Fibroblast of the conjunctiva (primary cell): ENCODE results near the gene NPAS3.
A peak's percentile ranks its signal among the peaks of the same experiment; 100 is the strongest.

Source experiments
- DNase-seq: peaks from one replicate; pipeline ENCODE4 v3.0.0-alpha.2; 2010; ENCODE audit warnings: low read depth

NPAS3 gene

DNA sequence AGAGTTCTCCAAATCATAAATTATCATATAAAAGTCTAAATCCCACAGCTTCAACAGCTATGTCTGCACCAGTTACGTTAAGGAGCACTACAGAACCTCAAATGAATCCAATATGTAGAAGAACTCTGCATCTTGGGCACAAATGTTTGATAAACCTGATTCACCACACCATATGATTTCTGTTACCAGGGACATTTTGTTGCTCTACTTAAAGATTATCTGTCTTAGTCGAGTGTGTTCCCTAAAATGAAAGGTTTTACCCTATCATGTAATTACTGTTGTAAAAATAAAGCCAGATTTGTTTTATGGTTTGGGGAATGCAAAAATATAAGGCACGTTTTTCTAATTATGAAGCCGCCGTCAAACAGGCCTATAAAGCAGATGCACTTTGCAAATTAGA lies 649.1 kb downstream of the NPAS3 start:
- no peak for DNase-seq

DNA sequence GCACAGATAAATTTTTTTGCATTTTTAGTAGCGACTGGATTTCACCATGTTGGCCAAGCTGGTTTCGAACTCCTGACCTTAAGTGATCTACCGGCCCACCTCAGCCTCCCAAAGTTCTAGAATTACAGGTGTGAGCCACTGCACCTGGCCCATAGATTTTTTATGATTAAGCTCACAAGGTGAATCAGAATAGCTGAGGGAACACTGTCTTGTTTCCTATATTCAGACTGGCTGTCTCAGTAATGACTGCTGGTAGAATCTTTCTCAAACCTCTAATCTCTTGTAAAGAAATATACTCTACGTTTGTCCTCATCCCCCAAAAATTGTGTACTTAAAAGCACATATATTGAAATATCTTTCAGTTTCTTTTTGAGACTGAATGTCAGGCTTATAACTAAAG lies 650.1 kb downstream of the NPAS3 start:
- no peak for DNase-seq

DNA sequence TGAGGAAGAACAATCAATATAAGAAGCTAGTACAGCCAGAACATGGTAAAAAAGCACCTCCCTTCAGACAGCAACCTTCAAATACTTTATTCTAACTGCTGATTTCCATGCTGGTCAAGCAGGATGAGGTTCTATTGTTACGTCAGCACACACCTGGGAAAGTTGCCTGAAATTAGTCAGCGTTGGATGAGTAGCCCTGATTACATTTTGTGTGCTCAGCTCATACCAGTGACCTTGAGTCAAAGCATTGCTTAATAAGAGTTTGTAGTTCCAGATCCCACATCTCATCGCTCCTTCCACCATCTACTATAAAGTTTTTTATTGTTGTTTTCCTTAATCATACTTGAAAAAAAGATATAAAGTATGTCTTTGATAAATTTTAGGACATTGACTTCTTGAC lies 650.7 kb downstream of the NPAS3 start:
- DNase-seq, result peak; percentile 65

DNA sequence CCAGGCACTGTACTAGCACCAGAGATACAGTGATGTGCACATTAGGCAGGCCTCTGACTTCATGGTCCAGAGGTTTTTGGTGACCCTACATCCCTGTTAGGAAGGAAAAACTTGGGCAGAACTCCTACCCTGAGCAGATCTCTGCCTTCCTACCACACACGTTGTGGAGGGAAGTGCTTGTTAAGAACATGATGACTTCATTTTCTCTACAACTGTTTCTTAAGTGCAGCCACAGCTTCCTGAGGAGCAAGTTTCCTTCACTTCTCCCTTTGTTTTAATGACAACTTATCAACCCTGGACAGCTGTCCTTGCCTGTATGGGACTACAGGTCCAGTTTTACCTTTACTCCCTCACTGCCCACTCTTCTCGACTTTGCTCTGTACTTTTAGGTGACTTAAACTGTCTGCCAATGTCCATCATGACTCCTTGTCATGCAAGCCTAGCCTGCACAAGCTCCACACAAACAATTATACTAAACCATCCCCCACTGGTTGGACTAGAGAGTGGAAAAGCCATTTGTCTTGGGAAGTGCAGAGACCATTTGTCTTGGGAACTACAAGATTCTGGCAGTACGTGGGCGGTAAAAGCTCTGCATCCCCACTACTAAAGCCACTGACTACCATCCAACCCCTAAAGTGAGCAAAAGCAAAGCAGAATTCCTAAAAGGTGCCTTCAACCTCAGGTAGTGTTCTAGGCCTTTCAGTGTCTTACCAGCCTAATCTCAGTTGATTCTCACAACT lies 652.4 kb downstream of the NPAS3 start:
- DNase-seq, result no peak

DNA sequence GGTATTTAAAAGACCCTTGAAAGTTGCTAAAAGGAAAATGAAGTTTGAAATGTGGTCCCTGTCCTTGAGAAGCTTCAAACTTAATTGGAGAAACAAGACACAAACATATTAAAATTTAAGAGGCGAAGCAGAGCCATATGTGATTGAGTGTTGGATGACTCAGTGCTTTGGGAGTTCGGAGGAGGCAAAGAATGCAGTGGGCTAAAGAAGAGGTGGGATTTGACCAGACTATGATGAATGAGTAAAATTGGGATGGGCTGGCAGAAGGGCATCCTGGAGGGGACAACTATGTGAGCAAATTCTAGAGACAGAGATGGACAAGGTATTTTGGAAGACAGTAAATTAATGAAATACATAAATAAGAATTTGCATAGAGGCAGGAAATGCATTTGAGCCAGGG lies 653.6 kb downstream of the NPAS3 start:
- no peak for DNase-seq

DNA sequence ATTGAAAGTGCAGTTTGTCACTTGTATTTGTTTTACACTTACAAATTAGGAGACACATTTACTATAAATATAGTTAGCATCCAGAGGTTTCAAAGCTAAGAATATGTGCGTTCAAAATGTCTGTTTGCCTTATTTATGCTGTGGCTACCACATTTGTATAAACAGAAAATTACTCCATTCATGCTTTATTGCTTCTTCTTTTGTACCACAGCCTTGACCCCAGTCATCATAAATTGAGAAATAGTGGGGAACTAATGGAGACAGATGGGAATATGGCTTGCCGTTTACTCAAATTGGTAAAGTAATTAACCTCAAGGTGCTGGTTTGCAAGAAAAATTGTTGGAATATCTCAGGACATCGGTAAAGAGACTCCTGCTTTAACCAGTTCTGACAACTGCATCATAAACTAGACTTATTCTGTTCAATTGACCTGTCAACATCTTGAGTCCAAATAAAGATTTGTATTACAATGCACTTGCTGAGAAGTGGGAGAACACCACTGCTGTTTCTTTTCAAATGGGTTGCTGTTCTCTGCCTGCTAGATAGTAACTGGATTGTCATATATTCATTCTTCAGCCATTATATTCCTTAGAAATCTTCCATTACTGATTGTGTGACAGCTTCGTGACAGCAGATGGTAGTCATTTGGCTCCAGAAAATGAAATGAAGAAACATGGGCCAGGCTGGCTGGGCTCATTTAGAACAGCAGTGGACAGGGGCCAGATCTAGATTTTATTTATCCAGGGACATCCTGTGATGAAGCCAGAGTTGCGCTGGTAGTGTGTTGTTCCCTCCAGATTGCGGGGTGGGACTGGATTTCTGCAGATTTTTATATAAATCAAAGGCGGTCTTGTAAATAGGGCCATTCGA lies 657.8 kb downstream of the NPAS3 start:
- DNase-seq, result no peak

DNA sequence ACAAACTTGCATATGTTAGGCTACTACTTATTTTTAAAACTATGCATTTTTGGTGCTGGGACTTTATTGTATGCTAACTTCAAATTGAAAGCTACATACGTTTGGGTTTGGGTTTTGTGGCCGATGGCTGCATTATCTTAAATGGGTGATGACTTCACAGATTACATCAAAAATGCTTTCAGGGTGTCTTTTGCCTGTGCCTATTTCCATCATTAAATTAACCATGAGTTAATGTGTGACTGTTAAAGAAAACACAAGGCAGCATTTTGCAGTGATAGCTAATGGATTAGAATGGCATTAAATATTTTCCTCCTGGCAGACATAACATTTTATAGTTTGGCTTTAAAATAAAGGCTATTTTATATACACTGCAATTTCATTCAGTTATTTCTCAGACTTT lies 659.9 kb downstream of the NPAS3 start:
- DNase-seq, result no peak

DNA sequence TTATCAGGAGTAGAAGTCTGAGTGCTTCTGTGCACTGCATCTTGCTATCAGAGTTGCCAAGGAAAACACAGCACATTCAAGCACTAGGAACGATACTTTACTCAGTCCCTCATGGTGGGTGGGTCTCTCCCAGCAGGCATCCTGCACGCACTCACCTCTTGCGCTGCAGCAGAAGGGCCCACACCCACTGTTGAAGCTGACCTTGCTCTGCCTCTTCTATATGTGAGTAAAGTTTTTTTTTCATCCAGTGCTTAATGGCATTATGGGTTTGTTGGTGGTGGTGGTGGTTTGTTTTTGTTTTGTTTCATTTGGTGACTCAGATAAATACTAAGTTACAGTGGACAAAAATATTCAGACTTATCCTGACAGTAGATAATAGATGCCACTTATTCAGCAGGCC lies 663.7 kb downstream of the NPAS3 start:
- no peak for DNase-seq

DNA sequence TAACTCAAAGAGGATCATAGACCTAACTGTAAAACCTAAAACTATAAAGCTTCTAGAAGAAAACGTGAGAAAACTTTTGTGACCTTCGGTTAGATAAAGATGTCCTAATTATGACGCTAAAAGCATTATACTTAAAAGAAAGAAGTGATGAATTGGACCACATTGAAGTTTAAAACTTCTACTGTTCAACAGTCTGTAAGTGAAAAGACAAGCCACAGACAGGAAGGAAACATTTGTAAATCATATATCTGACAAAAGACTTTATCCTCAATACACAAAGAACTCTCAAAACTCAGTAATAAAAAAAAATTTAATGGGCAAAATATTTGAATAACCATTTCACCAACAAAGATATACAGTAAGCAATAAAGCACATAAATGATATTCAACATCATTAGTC lies 667.9 kb downstream of the NPAS3 start:
- DNase-seq, result no peak

DNA sequence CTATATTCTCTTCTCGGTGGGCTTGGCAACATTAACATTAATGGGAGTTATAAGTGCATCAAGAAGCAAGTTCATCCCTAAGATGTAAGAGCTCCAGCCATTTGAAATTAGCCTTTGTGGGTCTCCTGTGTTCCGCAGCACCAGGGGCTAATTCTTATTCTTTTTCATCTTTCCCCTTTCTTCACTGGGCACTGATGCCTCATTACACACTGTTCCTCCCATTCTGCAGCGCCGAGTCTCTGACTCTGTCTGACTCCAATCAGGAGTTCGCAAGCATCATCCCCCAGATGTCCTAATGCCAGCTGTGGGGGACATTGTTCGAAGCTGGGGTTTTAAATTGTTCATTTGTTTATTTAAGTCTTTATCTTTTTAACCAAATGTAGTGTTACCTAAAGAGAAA lies 670.9 kb downstream of the NPAS3 start:
- DNase-seq, result no peak

DNA sequence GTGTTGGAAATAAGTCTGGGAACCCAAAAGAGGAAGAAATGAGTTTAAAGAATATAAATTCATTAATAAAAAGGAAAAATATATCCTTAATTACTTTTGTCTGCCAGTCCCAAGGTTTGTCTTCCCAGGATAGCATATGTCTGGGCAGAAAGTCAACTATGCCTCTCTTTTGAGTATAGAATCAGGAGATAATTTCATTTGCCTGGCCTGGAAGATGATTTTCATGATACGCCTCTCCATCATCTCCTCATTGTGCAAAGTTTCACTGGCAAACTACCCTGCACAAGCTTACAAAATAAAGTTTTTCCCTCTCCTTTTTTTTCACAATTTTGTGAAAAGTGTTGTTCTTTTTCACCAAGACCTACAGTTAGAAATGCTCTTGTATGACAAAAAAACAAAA lies 671.4 kb downstream of the NPAS3 start:
- DNase-seq, result no peak

DNA sequence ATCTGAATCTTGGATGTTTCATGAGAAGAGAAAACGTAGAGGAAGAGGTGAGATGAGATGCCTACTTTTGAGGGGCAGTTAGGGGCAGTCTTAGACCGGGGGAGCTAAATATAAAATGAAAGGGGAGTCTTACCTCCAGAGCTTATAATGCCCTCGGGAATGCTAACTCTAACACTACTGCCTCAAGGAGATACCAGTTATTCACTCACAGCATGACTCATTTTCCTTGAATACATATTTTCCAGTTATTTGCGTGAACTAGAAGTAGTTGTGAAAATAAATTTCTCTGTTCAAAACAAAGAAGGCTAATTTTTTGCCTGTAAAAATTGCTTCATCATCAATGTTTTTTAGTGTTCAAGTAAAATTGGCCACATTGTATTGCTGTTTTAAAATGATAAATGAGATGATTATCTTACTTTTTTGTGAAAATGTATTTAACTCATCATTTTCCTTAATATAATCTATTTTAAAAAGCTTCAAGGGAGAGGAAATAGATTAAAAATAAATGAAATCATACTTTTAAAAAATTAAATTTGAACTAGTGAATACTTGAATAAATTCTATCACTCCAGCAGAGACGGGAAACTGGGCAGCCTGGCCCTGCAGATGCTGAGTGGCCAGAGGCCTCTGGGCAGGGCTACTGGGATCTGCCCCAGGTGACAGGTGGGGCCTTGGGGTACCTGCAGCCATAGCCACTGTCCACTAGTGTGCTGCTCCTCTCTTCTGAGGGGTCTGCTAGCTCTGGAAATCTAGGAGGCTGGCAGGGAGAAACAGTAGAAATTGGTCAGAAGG lies 672.9 kb downstream of the NPAS3 start:
- DNase-seq, result no peak

DNA sequence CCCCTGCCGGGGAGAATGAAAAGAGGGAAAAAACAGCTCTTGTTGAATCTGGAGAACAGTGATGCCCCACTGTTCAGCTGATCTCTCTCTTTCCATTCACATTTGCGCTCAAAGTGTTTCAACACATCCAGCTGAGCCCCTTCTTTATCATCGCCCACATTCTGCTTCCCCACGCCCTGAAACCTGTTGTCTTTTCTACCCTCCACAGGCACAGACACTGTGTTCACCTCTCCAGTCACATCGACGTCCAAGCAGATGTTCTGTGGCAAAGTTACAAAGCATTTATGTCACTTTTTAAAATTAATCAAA lies 673.5 kb downstream of the NPAS3 start:
- no peak for DNase-seq

DNA sequence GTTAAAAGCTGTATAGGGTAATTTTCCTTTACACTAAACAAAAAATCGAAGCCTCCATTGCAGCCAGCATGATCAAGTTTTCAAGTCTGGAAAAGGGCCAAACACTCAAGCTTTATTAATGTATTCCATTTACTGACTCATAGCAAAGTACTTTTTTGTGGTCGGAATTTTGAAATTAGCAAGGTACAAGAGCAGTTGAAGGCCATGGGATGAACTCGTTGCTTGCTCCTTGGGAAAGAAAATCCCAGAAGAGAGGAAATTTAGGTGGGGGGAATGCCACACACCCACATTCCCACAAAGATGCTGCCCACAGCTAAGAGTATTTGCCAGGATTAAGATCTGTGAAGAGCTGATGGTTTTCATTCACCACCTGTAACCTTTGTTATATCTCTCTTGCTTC lies 678.5 kb downstream of the NPAS3 start:
- DNase-seq, result peak; percentile 22

DNA sequence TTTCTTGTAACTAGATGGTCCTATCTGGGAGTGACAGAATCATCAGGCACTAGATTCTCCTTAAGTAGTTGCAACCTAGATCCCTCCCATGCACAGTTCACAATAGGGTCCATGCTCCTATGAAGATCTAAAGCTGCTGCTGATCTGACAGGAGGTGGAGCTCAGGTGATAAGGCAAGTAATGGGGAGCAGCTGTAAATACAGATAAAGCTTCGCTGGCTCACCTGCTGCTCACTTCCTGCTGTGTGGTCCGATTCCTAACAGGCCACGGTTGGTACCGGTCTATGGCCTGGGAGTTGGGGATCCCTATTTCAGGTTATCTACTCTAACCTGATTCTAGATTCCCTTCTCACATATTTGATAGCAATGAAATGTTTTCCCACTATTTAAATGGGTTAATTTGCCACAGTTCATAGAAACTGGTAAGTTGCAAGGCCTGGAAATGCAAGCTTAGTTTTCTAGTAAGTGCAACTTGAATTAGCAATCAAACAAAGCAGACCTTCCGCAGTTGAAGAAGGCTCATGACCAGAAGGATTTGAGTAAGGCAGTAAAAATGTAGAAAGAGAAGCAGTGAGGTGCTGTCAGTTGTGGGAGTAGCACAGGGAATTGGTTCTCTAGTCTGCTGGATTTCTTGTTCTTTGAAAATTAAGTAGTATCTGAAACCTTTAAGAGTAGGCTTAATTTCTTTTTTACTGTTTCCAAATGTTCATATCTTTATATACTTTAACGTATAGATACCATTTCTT lies 679.9 kb downstream of the NPAS3 start:
- no peak for DNase-seq

DNA sequence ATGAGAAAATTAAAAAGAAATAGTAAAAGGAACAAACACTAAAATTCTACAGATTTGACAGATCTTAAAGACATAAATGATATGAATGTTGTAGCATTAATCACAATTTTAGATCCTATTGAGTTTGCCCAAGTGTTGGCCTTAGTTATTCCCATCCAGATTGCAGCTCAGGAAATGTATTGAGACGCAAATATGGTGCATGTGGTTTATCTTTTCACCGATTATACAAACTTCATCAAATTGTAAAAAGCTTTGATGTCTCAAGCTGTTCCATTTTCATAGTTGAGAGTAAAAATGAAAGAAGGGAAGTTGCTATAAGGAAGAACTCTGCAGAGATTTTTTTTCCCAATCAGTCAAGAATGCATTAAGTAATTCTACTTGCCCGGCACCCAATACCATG lies 683.8 kb downstream of the NPAS3 start:
- DNase-seq, result no peak

DNA sequence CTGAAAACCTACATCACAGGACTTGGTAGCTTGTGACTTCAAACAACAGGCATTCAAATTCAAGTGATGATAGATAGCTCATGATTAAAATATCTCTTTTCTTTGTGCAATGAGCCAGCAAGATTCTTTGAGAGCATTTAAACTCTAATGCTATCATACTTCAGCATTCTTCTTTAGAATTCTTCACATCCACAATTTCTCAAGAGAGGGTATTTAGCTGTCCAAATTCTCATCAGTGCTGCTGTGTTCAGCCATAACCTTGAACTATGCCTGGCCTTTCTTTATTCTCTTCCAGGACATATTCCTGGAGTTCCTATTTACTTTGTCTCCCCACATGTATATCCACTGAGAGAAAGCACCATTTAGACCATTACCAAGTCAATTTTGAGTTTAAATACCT lies 691.1 kb downstream of the NPAS3 start:
- no peak for DNase-seq

DNA sequence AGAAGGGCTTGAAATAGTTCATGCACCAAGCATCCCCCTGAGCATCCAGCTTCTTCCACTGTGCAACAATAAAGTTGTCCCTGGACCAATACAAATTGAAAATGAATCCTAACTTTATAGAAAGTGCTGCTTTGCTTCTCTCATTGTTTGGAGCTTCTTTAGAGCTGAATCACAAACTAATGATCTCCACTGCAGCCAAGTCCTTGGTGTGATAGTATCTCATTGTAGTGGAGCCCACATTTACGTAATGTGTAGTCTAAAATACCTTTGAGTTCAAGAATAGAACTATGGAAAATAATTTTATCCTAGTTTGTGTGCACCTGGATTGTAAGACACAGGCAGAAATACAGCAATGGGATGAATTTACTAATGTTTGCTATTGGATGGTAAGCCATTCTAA lies 692.3 kb downstream of the NPAS3 start:
- DNase-seq, result no peak

DNA sequence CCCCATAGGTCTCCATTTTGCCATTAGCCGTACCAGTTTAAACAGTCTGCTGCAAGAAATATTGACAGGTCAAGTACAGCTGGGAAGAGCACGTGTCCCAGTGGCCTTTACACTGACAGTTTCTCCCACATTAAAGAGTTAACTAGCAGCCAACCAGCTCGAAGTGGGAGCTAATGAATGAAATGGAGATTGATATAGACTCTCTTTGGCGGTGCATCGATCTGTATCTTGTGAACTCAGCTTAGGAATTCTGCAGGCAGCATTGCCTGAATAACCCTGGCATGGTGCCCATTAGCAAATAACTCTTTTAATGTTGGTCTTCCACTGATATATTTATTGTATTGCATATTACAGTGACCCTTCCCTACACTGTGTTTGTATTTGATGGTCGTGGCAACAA lies 692.8 kb downstream of the NPAS3 start:
- DNase-seq, result no peak

DNA sequence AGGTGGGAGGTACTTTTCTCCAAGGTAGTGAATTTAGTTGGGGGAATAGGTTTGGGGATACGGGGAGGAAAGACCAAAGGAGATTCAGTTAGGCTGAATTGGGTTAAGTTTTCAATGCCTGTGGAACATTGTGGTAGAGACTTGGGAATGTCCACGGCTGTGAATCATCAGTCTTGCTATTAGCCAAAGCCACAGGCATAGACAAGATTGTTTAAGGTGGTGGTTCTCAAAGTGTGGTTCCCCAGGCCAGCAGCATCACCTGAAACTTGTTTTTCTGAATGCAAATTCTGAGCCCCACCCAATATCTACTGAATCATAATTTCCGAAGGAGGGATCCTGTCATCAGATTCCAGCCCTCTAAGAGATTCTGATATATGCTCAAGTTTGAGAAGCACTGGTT lies 696.0 kb downstream of the NPAS3 start:
- DNase-seq, result no peak

DNA sequence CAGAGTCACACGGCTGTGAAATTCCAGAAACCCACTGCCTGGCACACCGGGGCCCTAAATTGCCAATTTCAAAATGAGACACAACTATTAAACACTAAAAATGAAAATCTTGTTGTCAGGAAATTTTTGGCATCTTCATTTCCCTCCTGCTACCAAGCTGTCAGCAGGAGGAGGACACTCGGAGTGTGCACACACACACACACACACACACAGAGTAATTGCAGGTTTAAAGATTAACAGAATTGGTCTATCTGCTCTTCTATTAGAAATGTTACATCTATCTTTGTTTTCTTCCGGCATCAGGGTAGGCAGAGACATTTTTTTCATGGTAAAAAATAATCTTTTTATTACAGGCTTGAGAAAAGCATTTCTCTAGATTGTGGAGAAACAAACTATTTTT lies 698.0 kb downstream of the NPAS3 start:
- no peak for DNase-seq

DNA sequence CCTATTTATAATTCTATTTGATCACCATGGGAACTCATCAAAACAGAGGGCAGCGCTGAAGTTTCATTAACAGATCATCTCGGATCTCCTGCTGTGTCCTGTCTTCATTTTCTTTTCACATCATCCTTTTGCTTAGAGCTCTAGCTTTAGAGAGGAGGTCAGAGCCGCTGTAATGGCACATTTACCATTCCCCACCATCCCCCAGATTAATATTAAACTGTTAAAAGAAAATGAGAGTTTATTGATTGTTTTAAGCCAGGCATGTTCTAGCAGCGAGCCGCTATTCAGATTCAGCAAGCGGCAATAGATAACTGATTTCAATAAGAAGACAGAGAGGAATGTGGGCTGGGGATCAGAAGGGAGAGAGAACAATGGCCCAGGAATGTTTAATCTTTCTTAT lies 703.4 kb downstream of the NPAS3 start:
- DNase-seq, result no peak
